NB4 (cell line): Measurements from ENCODE around the gene POLA1.

Experiments used
- DNase-seq: peaks from one replicate; pipeline ENCODE4 v3.0.0; 2010; ENCODE audit warnings: low read depth
- H3K4me3 ChIP-seq: one replicate; pipeline ENCODE4 v1.5.1; 2011; ENCODE audit warnings: mild to moderate bottlenecking, low read depth, low read length, moderate library complexity
- MYC ChIP-seq: IDR thresholded peaks from 2 replicates; pipeline ENCODE4 v1.6.1; 2011; ENCODE audit warnings: low read depth, low read length
- POLR2A ChIP-seq: IDR thresholded peaks from 2 replicates; pipeline ENCODE4 v1.6.1; 2011; ENCODE audit warnings: mild to moderate bottlenecking; ENCODE audit not compliant: insufficient read length; ENCODE audit errors: extremely low read depth
- TF ChIP-seq, protein P1 (sequence below): IDR thresholded peaks from 2 replicates; pipeline ENCODE4 v1.6.1; 2011; ENCODE audit warnings: low read depth, low read length
- TF ChIP-seq, protein P2 (sequence below): IDR thresholded peaks from one replicate; pipeline ENCODE4 v1.5.1; 2012; ENCODE audit warnings: low read depth, low read length

POLA1 gene

DNA sequence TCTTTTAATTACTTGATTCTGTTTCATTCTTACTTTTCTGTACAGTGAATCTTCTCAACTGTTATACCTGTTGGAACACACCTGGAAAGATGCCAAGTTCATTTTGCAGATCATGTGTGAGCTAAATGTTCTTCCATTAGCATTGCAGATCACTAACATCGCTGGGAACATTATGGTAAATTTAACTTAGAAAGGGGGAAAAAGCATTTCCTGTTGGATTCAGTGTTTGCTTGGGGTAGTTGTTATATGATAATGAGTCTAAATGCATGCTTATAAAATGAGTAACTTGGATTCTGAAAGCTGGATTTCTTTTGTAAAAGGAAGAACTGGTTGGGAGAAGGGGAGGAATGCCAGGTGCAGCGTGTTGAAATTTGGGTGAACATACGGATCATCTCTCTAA, 47.6 kb downstream of the POLA1 start:
- no peak for DNase-seq
- TF ChIP-seq, protein P1, sequence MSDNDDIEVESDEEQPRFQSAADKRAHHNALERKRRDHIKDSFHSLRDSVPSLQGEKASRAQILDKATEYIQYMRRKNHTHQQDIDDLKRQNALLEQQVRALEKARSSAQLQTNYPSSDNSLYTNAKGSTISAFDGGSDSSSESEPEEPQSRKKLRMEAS, result no peak
- no peak for TF ChIP-seq POLR2A
- TF ChIP-seq, protein P2, sequence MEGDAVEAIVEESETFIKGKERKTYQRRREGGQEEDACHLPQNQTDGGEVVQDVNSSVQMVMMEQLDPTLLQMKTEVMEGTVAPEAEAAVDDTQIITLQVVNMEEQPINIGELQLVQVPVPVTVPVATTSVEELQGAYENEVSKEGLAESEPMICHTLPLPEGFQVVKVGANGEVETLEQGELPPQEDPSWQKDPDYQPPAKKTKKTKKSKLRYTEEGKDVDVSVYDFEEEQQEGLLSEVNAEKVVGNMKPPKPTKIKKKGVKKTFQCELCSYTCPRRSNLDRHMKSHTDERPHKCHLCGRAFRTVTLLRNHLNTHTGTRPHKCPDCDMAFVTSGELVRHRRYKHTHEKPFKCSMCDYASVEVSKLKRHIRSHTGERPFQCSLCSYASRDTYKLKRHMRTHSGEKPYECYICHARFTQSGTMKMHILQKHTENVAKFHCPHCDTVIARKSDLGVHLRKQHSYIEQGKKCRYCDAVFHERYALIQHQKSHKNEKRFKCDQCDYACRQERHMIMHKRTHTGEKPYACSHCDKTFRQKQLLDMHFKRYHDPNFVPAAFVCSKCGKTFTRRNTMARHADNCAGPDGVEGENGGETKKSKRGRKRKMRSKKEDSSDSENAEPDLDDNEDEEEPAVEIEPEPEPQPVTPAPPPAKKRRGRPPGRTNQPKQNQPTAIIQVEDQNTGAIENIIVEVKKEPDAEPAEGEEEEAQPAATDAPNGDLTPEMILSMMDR, result no peak
- no peak for TF ChIP-seq MYC
- H3K4me3 ChIP-seq, result no peak overlapping the region

DNA sequence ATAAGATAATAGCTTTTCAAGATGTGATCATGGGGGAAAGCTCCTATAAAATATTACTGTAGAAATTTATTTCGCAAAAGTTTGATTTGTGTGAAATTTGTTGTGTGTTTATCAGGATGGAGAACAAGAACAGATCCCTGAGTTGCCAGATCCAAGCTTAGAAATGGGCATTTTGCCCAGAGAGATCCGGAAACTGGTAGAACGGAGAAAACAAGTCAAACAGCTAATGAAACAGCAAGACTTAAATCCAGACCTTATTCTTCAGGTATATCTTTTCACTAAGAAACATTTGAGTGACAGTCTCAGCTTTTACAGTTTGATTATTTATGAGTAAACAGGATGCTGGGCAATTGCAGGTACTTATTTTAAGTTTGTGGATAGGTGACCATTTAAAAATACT, 54.5 kb downstream of the POLA1 start:
- DNase-seq, result no peak
- TF ChIP-seq, protein P1, result no peak
- TF ChIP-seq MYC (no peak), POLR2A (no peak)
- TF ChIP-seq, protein P2, result no peak

DNA sequence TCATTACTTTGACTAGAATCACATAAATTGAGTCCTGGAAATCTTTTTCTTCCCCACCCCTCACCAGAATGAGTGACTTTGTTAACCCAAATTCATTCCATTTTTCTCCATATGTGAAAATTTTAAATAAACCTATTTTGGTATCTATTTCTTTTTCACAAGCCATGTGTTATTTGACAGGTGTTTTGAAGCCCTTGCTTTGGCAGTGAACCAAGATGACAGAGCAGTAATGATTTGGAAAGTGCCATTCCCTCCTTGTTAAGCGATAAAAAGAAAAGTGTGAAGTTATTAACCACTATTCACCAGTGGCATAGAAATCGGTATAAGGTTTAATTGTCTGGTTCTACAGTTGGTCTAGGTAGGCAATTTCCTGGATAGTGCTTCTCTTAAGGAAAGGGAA, 66.1 kb downstream of the POLA1 start:
- no peak overlapping the region for H3K4me3 ChIP-seq
- no peak for DNase-seq
- TF ChIP-seq, protein P1, result no peak
- no peak for TF ChIP-seq MYC
- TF ChIP-seq, protein P2, result no peak
- TF ChIP-seq POLR2A, result no peak

More for the DNA sequence above, 54.5 kb downstream of the POLA1 start:
- H3K4me3 ChIP-seq, result no peak overlapping the region

DNA sequence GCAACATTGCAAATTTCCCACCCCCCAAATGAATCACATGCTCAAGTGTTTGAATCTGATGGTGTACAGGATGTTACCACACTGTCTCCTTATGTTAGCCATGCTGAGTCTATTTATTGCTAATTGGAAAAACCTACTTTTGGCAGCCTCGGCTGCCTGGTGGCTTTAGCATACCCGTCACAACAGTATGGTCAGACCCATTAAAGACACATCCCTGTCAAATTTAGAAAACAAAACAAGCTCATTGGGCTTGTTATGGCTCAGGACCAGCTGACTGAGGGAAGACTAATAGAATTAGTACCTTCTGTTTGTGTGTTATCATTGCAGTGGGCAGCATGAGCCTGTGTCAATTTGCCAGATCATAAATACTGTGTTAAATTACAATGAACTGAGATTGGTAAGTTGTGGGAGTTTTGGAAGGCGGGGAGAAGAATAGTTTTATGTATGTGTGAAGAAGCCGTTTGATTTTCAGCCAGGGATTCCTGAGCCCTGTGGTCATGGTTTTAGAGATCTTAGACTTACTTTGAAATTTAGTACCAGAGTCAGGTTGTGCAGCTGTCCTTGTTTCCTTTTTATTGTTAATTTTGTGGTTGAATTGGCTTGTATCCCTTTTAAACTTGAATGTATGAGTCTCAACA, 66.8 kb downstream of the POLA1 start:
- H3K4me3 ChIP-seq, result no peak overlapping the region
- TF ChIP-seq MYC (no peak), POLR2A (no peak)
- TF ChIP-seq, protein P1, result no peak
- TF ChIP-seq, protein P2, result no peak
- no peak for DNase-seq

DNA sequence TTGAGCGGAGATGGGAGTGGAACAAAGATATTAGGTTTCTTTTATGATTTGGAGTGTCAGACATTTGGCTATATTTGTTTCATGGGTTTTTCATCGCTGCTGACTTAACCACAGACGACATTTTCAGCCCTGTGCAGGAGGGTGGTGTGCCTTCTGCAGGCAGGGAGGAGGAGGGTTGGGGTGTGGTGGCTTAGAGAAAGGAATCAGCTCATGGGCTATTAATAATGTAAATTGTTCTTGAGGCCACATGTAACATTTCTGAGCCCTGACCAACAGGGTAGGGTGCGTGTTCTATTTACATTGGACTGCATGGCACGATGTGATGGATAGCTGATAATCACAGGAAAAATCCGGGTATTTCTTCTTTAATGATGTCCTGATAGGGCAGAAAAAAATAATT, 67.6 kb downstream of the POLA1 start:
- no peak for DNase-seq
- TF ChIP-seq, protein P2, result no peak
- TF ChIP-seq, protein P1, result no peak
- TF ChIP-seq MYC (no peak), POLR2A (no peak)
- no peak overlapping the region for H3K4me3 ChIP-seq
